Astrocyte (in vitro differentiated cells and primary cell): ENCODE measurements around the gene KRT80.

Source experiments
- EZH2 ChIP-seq: IDR thresholded peaks from 2 replicates; pipeline ENCODE4 v1.6.1; 2012; ENCODE audit warnings: mild to moderate bottlenecking, low read length, inconsistent platforms; ENCODE audit not compliant: insufficient read depth
- TF ChIP-seq, protein P1 (sequence below): IDR thresholded peaks from 2 replicates; pipeline ENCODE4 v1.5.1; 2011; ENCODE audit warnings: low read depth, mild to moderate bottlenecking, inconsistent platforms, low read length, moderate library complexity; ENCODE audit not compliant: insufficient read depth

GRCh38 chr12:52206304-52207040 is 14.7 kb upstream of the KRT80 start:
- no peak for TF ChIP-seq EZH2
- TF ChIP-seq, protein P1, sequence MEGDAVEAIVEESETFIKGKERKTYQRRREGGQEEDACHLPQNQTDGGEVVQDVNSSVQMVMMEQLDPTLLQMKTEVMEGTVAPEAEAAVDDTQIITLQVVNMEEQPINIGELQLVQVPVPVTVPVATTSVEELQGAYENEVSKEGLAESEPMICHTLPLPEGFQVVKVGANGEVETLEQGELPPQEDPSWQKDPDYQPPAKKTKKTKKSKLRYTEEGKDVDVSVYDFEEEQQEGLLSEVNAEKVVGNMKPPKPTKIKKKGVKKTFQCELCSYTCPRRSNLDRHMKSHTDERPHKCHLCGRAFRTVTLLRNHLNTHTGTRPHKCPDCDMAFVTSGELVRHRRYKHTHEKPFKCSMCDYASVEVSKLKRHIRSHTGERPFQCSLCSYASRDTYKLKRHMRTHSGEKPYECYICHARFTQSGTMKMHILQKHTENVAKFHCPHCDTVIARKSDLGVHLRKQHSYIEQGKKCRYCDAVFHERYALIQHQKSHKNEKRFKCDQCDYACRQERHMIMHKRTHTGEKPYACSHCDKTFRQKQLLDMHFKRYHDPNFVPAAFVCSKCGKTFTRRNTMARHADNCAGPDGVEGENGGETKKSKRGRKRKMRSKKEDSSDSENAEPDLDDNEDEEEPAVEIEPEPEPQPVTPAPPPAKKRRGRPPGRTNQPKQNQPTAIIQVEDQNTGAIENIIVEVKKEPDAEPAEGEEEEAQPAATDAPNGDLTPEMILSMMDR: no peak
